Ovary (tissue), 3 donors: ENCODE results near the gene C1orf174.

Source experiments
- EP300 ChIP-seq: sonication (generic); formaldehyde crosslinking; IDR thresholded peaks from one replicate; pipeline ENCODE4 v1.6.1; 2017; ENCODE audit warnings: antibody characterized with exemption
- POLR2A ChIP-seq: fragments of 450-650 bp; IDR thresholded peaks from one replicate; pipeline ENCODE4 v1.6.1; 2017; ENCODE audit warnings: antibody characterized with exemption, mild to moderate bottlenecking, moderate library complexity
- TF ChIP-seq, protein P1 (sequence below), 3 donors: fragments of 450-650 bp in 2 of 3; fragments of 200-600 bp in 1 of 3; IDR thresholded peaks; one replicate each; pipeline versions ENCODE4 v1.5.1 to v1.8.0; 2016 to 2022; ENCODE audit warnings: antibody characterized with exemption in 3 of 3, mild to moderate bottlenecking in 1 of 3
- donor health status: DM: no; HTN: no; CAD: no.

DNA sequence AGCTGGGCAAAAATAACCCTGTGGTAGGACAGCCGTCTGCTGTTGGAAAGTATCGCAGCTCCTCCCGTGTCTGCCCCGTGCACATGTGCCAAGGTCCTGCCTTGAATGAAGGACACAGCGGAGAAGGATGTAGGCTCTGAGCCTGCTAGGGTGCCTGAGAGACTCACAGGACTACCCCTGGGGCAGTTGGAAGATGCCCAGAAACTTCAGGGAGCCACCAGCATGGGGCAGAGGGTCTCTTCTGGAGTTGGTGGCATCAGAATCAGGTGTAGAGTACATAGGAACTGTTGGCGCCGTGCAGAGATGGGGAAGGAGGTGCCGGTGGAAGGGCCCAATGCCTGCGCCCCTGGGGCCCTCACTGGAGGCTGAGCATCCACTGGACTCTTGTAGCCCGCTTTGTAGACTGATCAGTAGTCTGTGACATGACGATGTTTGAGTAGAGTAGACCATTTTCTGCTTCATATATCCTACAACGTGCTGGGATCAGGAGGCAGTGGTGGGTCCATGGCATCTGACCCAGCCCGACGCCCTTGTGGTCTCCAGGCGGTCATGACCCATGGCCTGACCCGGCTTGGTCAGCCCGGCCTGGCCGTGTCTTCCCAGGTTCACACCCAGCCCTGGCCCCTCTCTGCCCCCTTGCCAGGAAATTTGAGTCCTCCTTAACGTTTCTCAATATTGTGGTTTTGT is 5.3 kb upstream of the C1orf174 start:
- TF ChIP-seq, protein P1, sequence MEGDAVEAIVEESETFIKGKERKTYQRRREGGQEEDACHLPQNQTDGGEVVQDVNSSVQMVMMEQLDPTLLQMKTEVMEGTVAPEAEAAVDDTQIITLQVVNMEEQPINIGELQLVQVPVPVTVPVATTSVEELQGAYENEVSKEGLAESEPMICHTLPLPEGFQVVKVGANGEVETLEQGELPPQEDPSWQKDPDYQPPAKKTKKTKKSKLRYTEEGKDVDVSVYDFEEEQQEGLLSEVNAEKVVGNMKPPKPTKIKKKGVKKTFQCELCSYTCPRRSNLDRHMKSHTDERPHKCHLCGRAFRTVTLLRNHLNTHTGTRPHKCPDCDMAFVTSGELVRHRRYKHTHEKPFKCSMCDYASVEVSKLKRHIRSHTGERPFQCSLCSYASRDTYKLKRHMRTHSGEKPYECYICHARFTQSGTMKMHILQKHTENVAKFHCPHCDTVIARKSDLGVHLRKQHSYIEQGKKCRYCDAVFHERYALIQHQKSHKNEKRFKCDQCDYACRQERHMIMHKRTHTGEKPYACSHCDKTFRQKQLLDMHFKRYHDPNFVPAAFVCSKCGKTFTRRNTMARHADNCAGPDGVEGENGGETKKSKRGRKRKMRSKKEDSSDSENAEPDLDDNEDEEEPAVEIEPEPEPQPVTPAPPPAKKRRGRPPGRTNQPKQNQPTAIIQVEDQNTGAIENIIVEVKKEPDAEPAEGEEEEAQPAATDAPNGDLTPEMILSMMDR (IDR thresholded peaks at IDR 0.05) = no peak
- TF ChIP-seq EP300 (no peak), POLR2A (no peak)
